Glutamatergic neuron (in vitro differentiated cells): ENCODE measurements around the gene OR51B4. TPM values are rescaled to one million over a fixed set of nuclear protein-coding genes. Genes with fewer than 3 reads are reported as not detected.
"Not testable (repeated sequence)": the region's sequence is repeated elsewhere in the genome, so short reads cannot be mapped to it uniquely, and the experiment has no call there.

Experiments
- DNase-seq: peaks from one replicate; pipeline ENCODE4 v3.0.0; 2022
- H3K27ac Mint-ChIP-seq: one replicate; pipeline ENCODE4 v1.8.0; 2020; ENCODE audit warnings: mild to moderate bottlenecking, mixed read lengths, inconsistent platforms; ENCODE audit not compliant: unreplicated experiment
- H3K27me3 Mint-ChIP-seq: one replicate; pipeline ENCODE4 v1.8.0; 2020; ENCODE audit warnings: mild to moderate bottlenecking, moderate library complexity, mixed read lengths, inconsistent platforms; ENCODE audit not compliant: unreplicated experiment
- H3K36me3 Mint-ChIP-seq: one replicate; pipeline ENCODE4 v1.8.0; 2020; ENCODE audit warnings: mild to moderate bottlenecking, mixed read lengths, inconsistent platforms; ENCODE audit not compliant: unreplicated experiment
- H3K4me1 Mint-ChIP-seq: one replicate; pipeline ENCODE4 v1.8.0; 2020; ENCODE audit warnings: mild to moderate bottlenecking, low read depth, mixed read lengths, inconsistent platforms; ENCODE audit not compliant: unreplicated experiment
- H3K4me3 Mint-ChIP-seq: one replicate; pipeline ENCODE4 v1.8.0; 2020; ENCODE audit warnings: mild to moderate bottlenecking, mixed read lengths, inconsistent platforms; ENCODE audit not compliant: unreplicated experiment
- H3K9me3 Mint-ChIP-seq: one replicate; pipeline ENCODE4 v1.8.0; 2020; ENCODE audit warnings: mild to moderate bottlenecking, moderate library complexity, mixed read lengths, inconsistent platforms; ENCODE audit not compliant: unreplicated experiment
- CTCF ChIP-seq: fragments of 200-600 bp; sonication (generic); IDR thresholded peaks from one replicate; pipeline ENCODE4 v1.5.0; 2021; ENCODE audit not compliant: partially characterized antibody, unreplicated experiment
- total RNA-seq: library from RNA; stranded (reverse); fragmentation: NEBNext Ultra II Directional; extraction: Animal tissue kit (Norgen Biotek cat#: 25700); gene quantifications from one replicate; pipeline ENCODE4 v1.2.1, GENCODE V29; 2021; ENCODE audit not compliant: unreplicated experiment

OR51B4 gene
- total RNA-seq, 1 donor from 2014 or later, result not detected

- Mint-ChIP-seq H3K4me3 (no peak within 1 kb of the TSS), H3K36me3 (no peaks in the 10 kb centered on the region), H3K4me1 (no peaks in the 10 kb centered on the region), H3K27me3 (no peaks in the 10 kb centered on the region), H3K9me3 (no peaks in the 10 kb centered on the region), H3K27ac (no peak within 1 kb of the TSS)
- DNase-seq, result no peak
- no peak for TF ChIP-seq CTCF
These were observed 42.0 kb upstream of the OR51B4 start, which contains the start of gene OR51B5 for GRCh38 chr11:5343474-5344335. TSS of gene OR51B5 (minus strand) at chr11:5343524. CDS start at chr11:5343524, 0 bp downstream.

GRCh38 chr11:5339771-5340322 is 38.1 kb upstream of the OR51B4 start:
- DNase-seq, result no peak
- no peak overlapping the region for H3K4me3 Mint-ChIP-seq
- no peaks in the 10 kb centered on the region for H3K9me3 Mint-ChIP-seq
- TF ChIP-seq CTCF, result no peak
- H3K27ac Mint-ChIP-seq, result no peak overlapping the region
- H3K36me3 Mint-ChIP-seq, result no peaks in the 10 kb centered on the region
- no peaks in the 10 kb centered on the region for H3K27me3 Mint-ChIP-seq
- H3K4me1 Mint-ChIP-seq, result no peaks in the 10 kb centered on the region

DNA sequence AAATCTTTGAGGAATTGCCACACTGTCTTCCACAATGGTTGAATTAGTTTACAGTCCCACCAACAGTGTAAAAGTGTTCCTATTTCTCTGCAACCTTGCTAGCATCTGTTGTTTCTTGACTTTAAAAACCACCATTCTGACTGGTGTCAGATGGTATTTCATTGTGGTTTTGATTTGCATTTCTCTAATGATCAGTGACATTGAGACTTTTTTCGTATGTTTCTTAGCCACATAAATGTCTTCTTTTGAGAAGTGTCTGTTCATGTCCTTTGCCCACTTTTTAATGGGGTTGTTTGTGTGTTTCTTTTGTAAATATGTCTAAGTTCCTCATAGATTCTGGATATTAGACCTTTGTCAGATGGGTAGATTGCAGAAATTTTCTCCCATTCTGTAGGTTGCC is 35.5 kb upstream of the OR51B4 start:
- not testable (repeated sequence) for H3K4me1 Mint-ChIP-seq, DNase-seq, H3K27ac Mint-ChIP-seq, H3K36me3 Mint-ChIP-seq, H3K9me3 Mint-ChIP-seq, H3K27me3 Mint-ChIP-seq, H3K4me3 Mint-ChIP-seq

DNA sequence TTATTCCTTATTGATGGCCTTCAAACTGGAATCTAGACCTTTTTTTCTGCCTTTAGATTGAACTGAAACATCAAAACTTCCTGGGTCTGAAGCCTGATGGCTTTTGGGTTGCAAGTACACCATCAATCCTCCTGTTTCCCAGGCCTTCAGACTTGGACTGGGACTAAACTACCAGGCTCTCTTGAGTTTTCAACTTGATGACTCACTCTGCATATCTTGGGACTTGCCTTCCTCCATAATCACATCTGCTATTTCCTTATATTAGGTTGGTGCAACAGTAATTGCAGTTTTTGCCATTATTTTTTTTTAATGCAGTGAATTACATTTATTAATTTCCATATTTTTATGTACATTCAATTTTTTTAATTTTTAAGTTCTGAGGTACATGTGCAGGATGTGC is 34.6 kb upstream of the OR51B4 start:
- DNase-seq, result no peak
- Mint-ChIP-seq H3K4me1 (no peaks in the 10 kb centered on the region), H3K4me3 (no peak overlapping the region), H3K27me3 (peaks cover 2% of the 10 kb centered on the region), H3K27ac (no peak overlapping the region), H3K36me3 (no peaks in the 10 kb centered on the region), H3K9me3 (no peaks in the 10 kb centered on the region)
- TF ChIP-seq CTCF, result no peak

DNA sequence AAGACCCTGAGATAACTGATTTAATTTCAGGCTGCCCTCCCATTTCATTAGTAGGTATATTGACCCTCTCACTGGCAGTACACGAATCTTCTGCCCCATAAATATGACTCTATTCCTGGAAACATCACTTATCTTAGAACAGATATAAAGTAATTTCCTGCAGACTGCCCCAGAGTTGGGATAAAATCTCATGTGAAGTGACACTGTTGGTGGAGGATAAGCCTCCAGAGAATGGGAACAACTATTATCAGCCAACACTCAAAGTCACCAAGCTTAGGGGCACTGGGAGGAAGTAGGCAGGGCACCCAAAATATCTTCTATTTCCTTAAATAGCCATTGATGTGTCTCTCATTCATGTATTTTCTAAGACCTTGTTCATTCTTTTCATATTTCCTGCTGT is 33.4 kb upstream of the OR51B4 start:
- Mint-ChIP-seq H3K36me3 (no peaks in the 10 kb centered on the region), H3K9me3 (no peaks in the 10 kb centered on the region), H3K4me3 (no peak overlapping the region), H3K4me1 (no peaks in the 10 kb centered on the region), H3K27me3 (peaks cover 2% of the 10 kb centered on the region), H3K27ac (no peak overlapping the region)
- no peak for DNase-seq
- no peak for TF ChIP-seq CTCF
